GM12874 (cell line): ENCODE results near the gene KRT32.

Source experiments
- TF ChIP-seq, protein P1 (sequence below): IDR thresholded peaks from 2 replicates; pipeline ENCODE4 v1.5.1; 2011; ENCODE audit warnings: low read depth, mild to moderate bottlenecking, control low read depth, low read length, moderate library complexity; ENCODE audit not compliant: insufficient read depth

The KRT32 gene

GRCh38 chr17:41437254-41437653 is 29.9 kb downstream of the KRT32 start:
- TF ChIP-seq, protein P1, sequence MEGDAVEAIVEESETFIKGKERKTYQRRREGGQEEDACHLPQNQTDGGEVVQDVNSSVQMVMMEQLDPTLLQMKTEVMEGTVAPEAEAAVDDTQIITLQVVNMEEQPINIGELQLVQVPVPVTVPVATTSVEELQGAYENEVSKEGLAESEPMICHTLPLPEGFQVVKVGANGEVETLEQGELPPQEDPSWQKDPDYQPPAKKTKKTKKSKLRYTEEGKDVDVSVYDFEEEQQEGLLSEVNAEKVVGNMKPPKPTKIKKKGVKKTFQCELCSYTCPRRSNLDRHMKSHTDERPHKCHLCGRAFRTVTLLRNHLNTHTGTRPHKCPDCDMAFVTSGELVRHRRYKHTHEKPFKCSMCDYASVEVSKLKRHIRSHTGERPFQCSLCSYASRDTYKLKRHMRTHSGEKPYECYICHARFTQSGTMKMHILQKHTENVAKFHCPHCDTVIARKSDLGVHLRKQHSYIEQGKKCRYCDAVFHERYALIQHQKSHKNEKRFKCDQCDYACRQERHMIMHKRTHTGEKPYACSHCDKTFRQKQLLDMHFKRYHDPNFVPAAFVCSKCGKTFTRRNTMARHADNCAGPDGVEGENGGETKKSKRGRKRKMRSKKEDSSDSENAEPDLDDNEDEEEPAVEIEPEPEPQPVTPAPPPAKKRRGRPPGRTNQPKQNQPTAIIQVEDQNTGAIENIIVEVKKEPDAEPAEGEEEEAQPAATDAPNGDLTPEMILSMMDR = no peak

DNA sequence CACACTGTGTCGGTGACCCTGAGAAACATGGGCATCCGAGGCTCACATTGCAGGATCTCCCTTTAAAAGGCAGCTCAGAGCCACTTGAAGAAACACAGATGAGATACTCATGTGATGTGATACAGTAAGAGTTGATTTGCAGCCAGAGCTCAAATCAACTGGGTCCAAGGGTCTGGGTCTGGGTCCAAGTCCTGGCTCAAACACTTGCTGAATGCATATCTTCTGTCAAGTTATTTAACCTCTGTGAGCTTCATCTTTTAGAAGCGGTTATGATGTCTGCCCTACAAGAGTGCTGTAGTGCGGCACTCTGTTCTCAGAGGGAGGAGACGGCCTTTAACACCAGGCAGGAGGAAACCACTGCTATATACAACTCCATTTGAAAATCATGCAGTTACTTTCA is 32.8 kb downstream of the KRT32 start:
- TF ChIP-seq, protein P1 = no peak

- TF ChIP-seq, protein P1 = no peak
Measured at GRCh38 chr17:41434005-41434404, 33.2 kb downstream of the KRT32 start.

- TF ChIP-seq, protein P1 = no peak
Measured at GRCh38 chr17:41433586-41433985, 33.6 kb downstream of the KRT32 start.

DNA sequence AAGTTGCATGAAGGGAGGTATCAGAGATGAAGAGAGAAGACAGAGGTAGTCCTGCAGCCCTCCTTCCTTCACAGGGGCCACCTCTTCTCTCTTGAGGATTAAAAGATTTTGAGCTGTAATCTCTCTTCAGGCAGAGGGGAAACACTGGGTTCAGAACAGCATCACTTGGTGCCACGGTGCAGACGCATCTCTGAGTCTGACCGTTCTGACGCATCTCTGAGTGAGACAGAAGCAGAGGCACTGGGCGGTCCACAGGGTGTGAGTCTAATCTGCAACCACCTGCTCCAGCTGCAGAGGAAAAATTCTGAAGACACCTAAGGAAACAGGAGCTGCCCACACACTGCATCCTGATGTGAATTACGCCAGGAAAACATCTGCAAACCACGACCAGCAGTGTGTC is 37.5 kb downstream of the KRT32 start:
- TF ChIP-seq, protein P1 = no peak

DNA sequence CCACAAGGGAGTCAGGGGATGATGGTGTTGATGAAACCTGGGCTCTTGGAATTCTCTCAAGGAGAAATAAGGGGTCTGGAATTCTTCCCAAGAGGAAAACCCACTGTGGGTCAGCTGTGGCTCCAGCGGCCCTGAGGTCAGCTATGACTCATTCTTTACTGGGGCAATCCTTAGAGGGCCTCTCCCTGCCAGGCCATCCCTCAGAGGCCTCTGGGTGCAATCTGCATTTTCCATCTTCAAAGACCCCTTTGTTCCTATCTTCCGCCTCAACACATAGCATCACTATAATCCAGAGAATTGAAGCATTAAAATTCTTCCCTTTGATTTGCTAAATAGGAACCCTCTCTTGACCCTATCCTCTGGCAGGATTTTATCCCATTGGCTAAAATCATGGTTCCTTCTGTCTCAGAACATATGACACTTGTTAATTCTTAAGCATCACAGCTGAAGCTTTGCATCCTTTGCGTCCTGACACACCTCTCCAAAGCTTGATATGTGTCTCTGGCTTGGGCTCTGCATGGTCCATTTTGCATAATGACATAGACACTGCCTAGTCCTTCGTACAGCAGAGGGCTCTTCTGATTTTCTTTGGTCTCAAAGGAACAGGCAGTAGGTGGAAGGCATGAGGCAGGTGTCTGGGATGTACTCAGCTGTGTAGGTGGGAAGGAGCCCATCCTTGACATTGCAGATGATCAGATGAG is 38.4 kb downstream of the KRT32 start:
- TF ChIP-seq, protein P1 = no peak

DNA sequence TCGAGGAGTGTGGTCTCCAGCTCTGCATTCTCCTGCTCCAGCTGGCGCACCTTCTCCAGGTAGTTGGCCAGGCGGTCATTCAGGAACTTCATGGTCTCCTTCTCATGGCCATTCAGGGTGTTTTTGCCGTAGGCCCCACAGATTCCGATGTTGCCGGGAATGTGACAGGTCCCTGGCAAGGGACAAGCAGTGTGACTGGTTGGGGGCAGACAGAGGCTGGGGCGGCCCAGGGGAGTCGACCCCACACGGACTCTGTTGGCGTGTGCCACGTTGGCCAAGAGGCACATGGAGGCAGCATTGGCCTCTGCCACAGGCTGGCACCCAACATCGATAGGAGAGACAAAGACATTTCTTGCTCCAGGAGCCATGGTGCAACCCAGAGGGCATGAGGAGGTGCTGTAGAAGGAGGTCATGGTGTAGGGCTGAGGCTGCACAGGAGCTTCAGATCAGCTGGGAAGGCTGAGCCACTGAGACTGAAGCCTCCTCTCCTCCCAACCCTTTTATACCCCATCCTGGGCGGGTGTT is 43.0 kb downstream of the KRT32 start, which contains the start of gene KRT37:
TSS of gene KRT37 (minus strand) at position 475 of the 525 bp plus-strand sequence. CDS start at position 413, 62 bp downstream.
- TF ChIP-seq, protein P1 = no peak
